ACC112 (cell line): ENCODE data around the gene PHAF1.

Experiments used
- H2AFZ ChIP-seq: fragments of 200-600 bp; sonication (generic); one replicate; pipeline ENCODE4 v1.6.0; 2017; ENCODE audit warnings: antibody characterized with exemption, low read length; ENCODE audit not compliant: unreplicated experiment
- H3K27ac ChIP-seq: fragments of 200-600 bp; sonication (generic); 2 replicates; pipeline ENCODE4 v1.5.1; 2014; ENCODE audit warnings: low read depth, mild to moderate bottlenecking, antibody characterized with exemption, low read length, moderate library complexity
- H3K27me3 ChIP-seq: fragments of 200-600 bp; sonication (generic); 2 replicates; pipeline ENCODE4 v1.6.1; 2014; ENCODE audit warnings: mild to moderate bottlenecking, antibody characterized with exemption, low read length, moderate library complexity, mixed read lengths; ENCODE audit not compliant: insufficient read depth
- H3K36me3 ChIP-seq: fragments of 200-600 bp; sonication (generic); 2 replicates; pipeline ENCODE4 v1.6.1; 2016; ENCODE audit warnings: mild to moderate bottlenecking, antibody characterized with exemption, low read length, moderate library complexity, mixed read lengths; ENCODE audit not compliant: insufficient read depth
- H3K4me1 ChIP-seq: fragments of 200-600 bp; sonication (generic); one replicate; pipeline ENCODE4 v1.6.1; 2016; ENCODE audit warnings: low read length, mixed read lengths; ENCODE audit not compliant: insufficient read depth, unreplicated experiment, control insufficient read depth
- H3K4me3 ChIP-seq: fragments of 200-600 bp; sonication (generic); 2 replicates; pipeline ENCODE4 v1.5.1; 2014; ENCODE audit warnings: mild to moderate bottlenecking, low read depth, low read length
- H3K79me2 ChIP-seq: fragments of 200-600 bp; sonication (generic); one replicate; pipeline ENCODE4 v1.6.0; 2016; ENCODE audit warnings: low read length; ENCODE audit not compliant: control insufficient read depth, unreplicated experiment, insufficient read depth

Gene PHAF1

GRCh38 chr16:67109407-67110135, at the start of gene PHAF1:
Gene PHAF1, plus strand, starts transcription at chr16:67109941. Its CDS starts 235 bp downstream, at chr16:67110176.
- no peaks in the 10 kb centered on the region for H3K36me3 ChIP-seq
- H3K4me3 ChIP-seq, result peak within 1 kb of the TSS; percentile 99
- H3K27ac ChIP-seq, result no peak within 1 kb of the TSS
- H2AFZ ChIP-seq, result peak within 1 kb of the TSS; percentile 95
- H3K27me3 ChIP-seq, result no peaks in the 10 kb centered on the region
- peaks cover 15% of the 10 kb centered on the region for H3K4me1 ChIP-seq
- peaks cover 33% of the 10 kb centered on the region for H3K79me2 ChIP-seq

DNA sequence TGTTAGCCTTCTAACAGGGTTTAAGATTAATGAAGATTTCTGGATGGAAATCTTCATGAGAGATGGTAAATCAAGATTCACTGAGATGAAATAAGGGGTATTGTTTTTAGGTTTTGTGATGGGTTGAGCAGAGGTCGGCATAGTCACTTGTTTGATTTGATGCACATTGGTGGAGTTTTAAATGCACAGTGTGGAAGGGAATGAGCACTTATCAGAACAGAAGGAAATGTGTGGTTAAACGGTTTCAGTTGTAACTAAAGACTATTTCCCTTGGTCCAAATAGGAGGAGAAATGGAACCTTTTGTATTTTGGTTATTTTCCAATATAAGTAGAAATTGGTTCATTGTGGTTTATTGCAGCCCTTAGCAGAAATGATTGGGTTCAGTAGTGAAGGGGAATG, 46.7 kb upstream of the PHAF1 start:
- Histone ChIP-seq H3K79me2 (peaks cover 58% of the 10 kb centered on the region), H3K27ac (no peak overlapping the region), H2AFZ (no peak overlapping the region), H3K36me3 (peaks cover 15% of the 10 kb centered on the region), H3K27me3 (no peaks in the 10 kb centered on the region), H3K4me3 (no peak overlapping the region), H3K4me1 (peaks cover 5% of the 10 kb centered on the region)

DNA sequence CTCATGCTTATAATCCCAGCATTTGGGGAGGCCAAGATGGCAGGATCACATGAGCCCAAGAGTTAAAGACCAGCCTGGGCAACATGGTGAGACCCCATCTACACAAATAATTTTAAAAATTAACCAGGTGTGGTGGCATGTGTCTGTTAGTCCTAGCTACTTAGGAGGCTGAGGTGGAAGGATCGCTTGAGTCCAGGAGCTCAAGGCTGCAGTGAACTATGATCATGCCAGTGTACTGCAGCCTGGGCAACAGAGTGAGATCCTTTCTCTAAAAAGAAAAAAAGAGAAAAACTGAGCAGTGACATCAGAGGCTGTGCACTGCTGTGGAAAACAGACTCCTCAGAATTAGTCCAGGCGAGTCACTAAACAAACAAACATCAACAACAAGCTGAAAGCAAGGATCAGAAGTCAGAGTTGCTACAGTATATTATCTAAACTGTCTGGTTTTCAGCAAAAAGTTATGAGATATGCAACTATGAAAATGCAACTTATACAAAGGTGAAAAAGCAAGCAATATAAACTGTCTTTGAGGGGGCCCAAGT, 41.5 kb upstream of the PHAF1 start:
- Histone ChIP-seq H3K4me3 (no peak overlapping the region), H3K27ac (no peak overlapping the region), H3K4me1 (peaks cover 7% of the 10 kb centered on the region), H3K79me2 (peaks cover 11% of the 10 kb centered on the region), H3K27me3 (no peaks in the 10 kb centered on the region), H2AFZ (no peak overlapping the region), H3K36me3 (peaks cover 35% of the 10 kb centered on the region)

DNA sequence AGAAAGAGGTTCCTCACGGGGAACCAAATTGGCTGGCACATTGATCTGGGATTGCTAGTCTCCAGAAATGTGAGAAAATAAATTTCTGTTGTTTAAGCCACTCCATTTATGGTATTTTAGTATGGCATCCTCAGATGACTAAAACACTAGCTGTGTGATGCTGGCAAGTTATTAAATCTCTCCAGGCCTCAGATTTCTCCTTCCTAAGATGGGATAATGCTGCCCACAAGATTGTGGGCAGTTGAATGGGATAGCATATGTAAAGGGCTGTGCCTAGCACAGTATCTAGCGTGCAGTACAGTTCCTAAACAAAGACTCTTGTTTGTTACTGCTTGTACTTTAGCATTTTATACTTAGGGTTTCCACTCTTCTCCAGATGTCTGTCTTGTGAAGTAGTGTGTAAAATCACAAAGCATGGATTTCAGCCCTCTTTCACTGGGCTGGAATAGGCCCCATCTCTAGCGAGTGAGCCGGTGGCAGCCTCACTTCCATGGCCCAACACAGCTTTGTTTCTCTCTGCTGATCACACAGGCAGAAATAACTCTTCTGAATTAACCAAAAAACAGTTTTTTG, 38.2 kb upstream of the PHAF1 start:
- peaks cover 7% of the 10 kb centered on the region for H3K4me1 ChIP-seq
- no peak overlapping the region for H3K4me3 ChIP-seq
- no peak overlapping the region for H2AFZ ChIP-seq
- no peaks in the 10 kb centered on the region for H3K27me3 ChIP-seq
- no peak overlapping the region for H3K27ac ChIP-seq
- H3K36me3 ChIP-seq, result peaks cover 35% of the 10 kb centered on the region
- no peaks in the 10 kb centered on the region for H3K79me2 ChIP-seq

GRCh38 chr16:67075331-67075730, 34.4 kb upstream of the PHAF1 start:
- H3K4me3 ChIP-seq, result no peak overlapping the region
- H3K79me2 ChIP-seq, result no peaks in the 10 kb centered on the region
- H3K4me1 ChIP-seq, result no peaks in the 10 kb centered on the region
- peaks cover 31% of the 10 kb centered on the region for H3K36me3 ChIP-seq
- no peaks in the 10 kb centered on the region for H3K27me3 ChIP-seq
- no peak overlapping the region for H2AFZ ChIP-seq
- no peak overlapping the region for H3K27ac ChIP-seq

- Histone ChIP-seq H3K27me3 (no peaks in the 10 kb centered on the region), H3K79me2 (no peaks in the 10 kb centered on the region), H3K4me1 (no peaks in the 10 kb centered on the region), H2AFZ (no peak overlapping the region), H3K36me3 (peaks cover 21% of the 10 kb centered on the region), H3K4me3 (no peak overlapping the region), H3K27ac (no peak overlapping the region)
Measured at GRCh38 chr16:67077871-67078270, 31.9 kb upstream of the PHAF1 start.

DNA sequence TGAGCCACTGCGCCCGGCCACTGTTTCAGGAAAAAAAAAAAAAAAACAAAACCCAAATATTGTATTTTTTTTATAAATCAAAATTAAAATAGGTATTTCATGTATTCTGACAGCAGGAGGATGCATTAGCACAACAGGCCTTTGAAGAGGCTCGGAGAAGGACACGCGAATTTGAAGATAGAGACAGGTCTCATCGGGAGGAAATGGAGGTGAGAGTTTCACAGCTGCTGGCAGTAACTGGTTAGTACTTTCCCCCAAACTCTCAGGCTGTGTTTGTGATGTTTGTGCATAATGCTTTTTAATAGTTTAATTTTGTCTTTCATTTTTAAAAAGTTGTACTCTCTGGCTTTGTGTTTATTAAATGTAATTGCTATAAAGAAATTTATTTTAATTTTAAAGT, 27.6 kb upstream of the PHAF1 start:
- H3K4me3 ChIP-seq, result no peak overlapping the region
- no peaks in the 10 kb centered on the region for H3K27me3 ChIP-seq
- H3K27ac ChIP-seq, result no peak overlapping the region
- peaks cover 14% of the 10 kb centered on the region; the same call in 1 of the 2 replicates for H3K36me3 ChIP-seq
- H3K4me1 ChIP-seq, result no peaks in the 10 kb centered on the region
- peaks cover 2% of the 10 kb centered on the region for H3K79me2 ChIP-seq
- H2AFZ ChIP-seq, result no peak overlapping the region

- Histone ChIP-seq H3K36me3 (peaks cover 7% of the 10 kb centered on the region; the same call in 1 of the 2 replicates), H3K79me2 (peaks cover 5% of the 10 kb centered on the region), H3K27ac (no peak overlapping the region)
Measured at GRCh38 chr16:67082891-67083290, 26.9 kb upstream of the PHAF1 start.

GRCh38 chr16:67084345-67085028, 25.3 kb upstream of the PHAF1 start:
- Histone ChIP-seq H3K4me1 (no peaks in the 10 kb centered on the region), H3K79me2 (peaks cover 10% of the 10 kb centered on the region), H3K27me3 (no peaks in the 10 kb centered on the region), H3K4me3 (no peak overlapping the region), H3K36me3 (no peaks in the 10 kb centered on the region), H2AFZ (no peak overlapping the region), H3K27ac (no peak overlapping the region)

More at GRCh38 chr16:67082891-67083290, 26.9 kb upstream of the PHAF1 start:
- H3K27me3 ChIP-seq, result no peaks in the 10 kb centered on the region
- no peaks in the 10 kb centered on the region for H3K4me1 ChIP-seq
- no peak overlapping the region for H2AFZ ChIP-seq
- H3K4me3 ChIP-seq, result no peak overlapping the region

DNA sequence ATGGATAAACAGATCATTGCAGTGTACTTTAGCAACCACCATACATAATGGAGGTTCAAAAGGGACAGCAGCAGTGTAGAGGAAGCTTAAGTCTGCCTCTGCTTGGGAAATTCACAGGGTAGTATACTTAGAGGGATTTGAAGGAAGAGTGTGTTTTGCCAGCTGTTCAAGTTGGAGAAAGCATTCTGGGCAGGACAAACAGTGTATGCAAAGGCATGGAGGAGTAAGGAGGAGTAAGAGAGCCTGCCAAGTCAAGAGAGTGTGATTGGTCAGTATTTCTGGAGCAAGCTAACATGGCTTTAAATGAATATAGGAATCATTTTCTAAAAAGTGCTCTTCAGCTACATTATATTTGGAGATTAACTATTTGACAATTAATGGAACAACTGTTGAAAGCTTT, 22.9 kb upstream of the PHAF1 start:
- Histone ChIP-seq H3K79me2 (peaks cover 16% of the 10 kb centered on the region), H3K36me3 (no peaks in the 10 kb centered on the region), H3K4me1 (no peaks in the 10 kb centered on the region), H3K4me3 (no peak overlapping the region), H2AFZ (no peak overlapping the region), H3K27ac (no peak overlapping the region), H3K27me3 (no peaks in the 10 kb centered on the region)
